OCI-LY7 (cell line): ENCODE results near the gene BIRC2. TPM values are rescaled to one million over a fixed set of nuclear protein-coding genes. Genes with fewer than 3 reads are reported as not detected.

Experiments
- BruUV-seq: library from RNA; stranded (reverse); fragments of 400-500 nt; replicated peaks from 2 replicates; lab custom pipeline; 2021; lab: Mats Ljungman, UMichigan
- CTCF ChIA-PET: fragments of 300-600 bp; sonication (Branson Sonifier 250); formaldehyde crosslinking; loops from one replicate; lab custom pipeline; 2022; ENCODE audit warnings: antibody characterized with exemption; ENCODE audit not compliant: unreplicated experiment; lab: Charles Lee
- POLR2A ChIA-PET: fragments of 300-600 bp; sonication (Branson Sonifier 250); formaldehyde crosslinking; loops from one replicate; lab custom pipeline; 2022; ENCODE audit warnings: antibody characterized with exemption; lab: Charles Lee
- DNase-seq: peaks from one replicate; pipeline ENCODE4 v3.0.0-alpha.2; 2015; ENCODE audit warnings: low spot score
- H2AFZ ChIP-seq: fragments of 200-600 bp; sonication (generic), shearing (Covaris generic); 2 replicates; pipeline ENCODE4 v1.6.1; 2014; ENCODE audit warnings: mild to moderate bottlenecking, antibody characterized with exemption, low read length, moderate library complexity
- H3K27ac ChIP-seq: fragments of 200-600 bp; sonication (generic); 2 replicates; pipeline ENCODE4 v1.5.1; 2014; ENCODE audit warnings: mixed run types, low read depth, mild to moderate bottlenecking, moderate library complexity, low read length, inconsistent platforms; ENCODE audit not compliant: poor library complexity, severe bottlenecking
- H3K36me3 ChIP-seq: fragments of 200-600 bp; sonication (generic); 2 replicates; pipeline ENCODE4 v1.6.1; 2014; ENCODE audit warnings: mild to moderate bottlenecking, antibody characterized with exemption, low read length, moderate library complexity, mixed read lengths; ENCODE audit not compliant: insufficient read depth
- H3K4me1 ChIP-seq: fragments of 200-600 bp; sonication (generic); 2 replicates; pipeline ENCODE4 v1.5.1; 2014; ENCODE audit warnings: mild to moderate bottlenecking, low read length; ENCODE audit not compliant: insufficient read depth, poor library complexity, severe bottlenecking
- H3K4me2 ChIP-seq: fragments of 200-600 bp; sonication (generic); 2 replicates; pipeline ENCODE4 v1.6.1; 2014; ENCODE audit warnings: mild to moderate bottlenecking, low read length
- H3K4me3 ChIP-seq: fragments of 200-600 bp; sonication (generic); 2 replicates; pipeline ENCODE4 v1.5.1; 2014; ENCODE audit warnings: mild to moderate bottlenecking, low read depth, low read length; ENCODE audit not compliant: poor library complexity, severe bottlenecking
- H3K79me2 ChIP-seq: fragments of 200-600 bp; sonication (generic); 2 replicates; pipeline ENCODE4 v1.6.1; 2016; ENCODE audit warnings: low read depth, mild to moderate bottlenecking, low read length, moderate library complexity, mixed read lengths; ENCODE audit not compliant: insufficient read depth
- H3K9me2 ChIP-seq: fragments of 200-600 bp; sonication (generic); 2 replicates; pipeline ENCODE4 v1.6.1; 2016; ENCODE audit warnings: mild to moderate bottlenecking, low read length, mixed read lengths; ENCODE audit not compliant: insufficient read depth
- H3K9me3 ChIP-seq: fragments of 200-600 bp; sonication (generic); 2 replicates; pipeline ENCODE4 v1.6.1; 2014; ENCODE audit warnings: mild to moderate bottlenecking, mixed run types, low read length, mixed read lengths
- H4K20me1 ChIP-seq: fragments of 200-600 bp; sonication (generic); 2 replicates; pipeline ENCODE4 v1.6.1; 2014; ENCODE audit warnings: mild to moderate bottlenecking, antibody characterized with exemption, low read length, moderate library complexity, mixed read lengths; ENCODE audit not compliant: insufficient read depth
- CTCF ChIP-seq: fragments of 200-600 bp; sonication (generic); conservative IDR thresholded peaks from 2 replicates; pipeline ENCODE4 v1.5.1; 2014; ENCODE audit warnings: mild to moderate bottlenecking, antibody characterized with exemption, low read length, moderate library complexity, mixed read lengths
- EZH2phosphoT487 ChIP-seq: fragments of 200-600 bp; sonication (generic); IDR thresholded peaks from 2 replicates; pipeline ENCODE4 v1.6.1; 2018; ENCODE audit warnings: low read depth, borderline replicate concordance, mild to moderate bottlenecking, mixed run types, antibody characterized with exemption, low read length, moderate library complexity, mixed read lengths
- intact Hi-C: fragments of 100-400 bp; cut with micrococcal nuclease; formaldehyde crosslinking; loops from one replicate; pipeline ENCODE4 v1.10.0; 2022; ENCODE audit not compliant: unreplicated experiment
- small RNA-seq: library from RNA; depleted of rRNA; stranded (forward); fragments of <200 nt; gene quantifications from one replicate; pipeline ENCODE3, GENCODE V24; 2014
- total RNA-seq, 2 experiments: library from RNA; depleted of rRNA in 1 of 2; stranded (reverse); fragments of >200 nt in 1 of 2; shearing (Covaris generic) in 1 of 2; gene quantifications; 2 replicates each; pipeline ENCODE4 v1.2.3, GENCODE V29; 2014 to 2022

BIRC2 gene
- total RNA-seq, 2 experiments from 2014 or later = 36.1 to 38.0 TPM

- Histone ChIP-seq H3K4me3 (no peak overlapping the region), H3K79me2 (peaks cover 87% of the 10 kb centered on the region), H3K36me3 (peaks cover 62% of the 10 kb centered on the region), H3K4me2 (peak overlapping the region; percentile 7; the same call in 1 of the 2 replicates), H3K27ac (no peak overlapping the region), H3K4me1 (peaks cover 100% of the 10 kb centered on the region), H2AFZ (no peak overlapping the region), H3K9me3 (no peaks in the 10 kb centered on the region), H3K9me2 (no peaks in the 10 kb centered on the region), H4K20me1 (peaks cover 15% of the 10 kb centered on the region; the same call in 1 of the 2 replicates)
- POLR2A ChIA-PET = interaction anchor here (0.6 to 3.9 kb wide), 16 partner anchors 8 to 1655 kb away, joined by 3 to 13 read pairs (median 4); partner anchors contain the start of gene TMEM123
- intact Hi-C loops = no loop called here
- no peak for TF ChIP-seq EZH2phosphoT487
- DNase-seq = no peak
- TSS peak; percentile 14 for BruUV-seq
- CTCF ChIA-PET = interaction anchor here (1.0 kb wide), 1 partner anchor 17 kb away, joined by 3 read pairs; no protein-coding TSS in a partner anchor
These were observed 79.0 kb downstream of the BIRC2 start for GRCh38 chr11:102426000-102426399.

DNA sequence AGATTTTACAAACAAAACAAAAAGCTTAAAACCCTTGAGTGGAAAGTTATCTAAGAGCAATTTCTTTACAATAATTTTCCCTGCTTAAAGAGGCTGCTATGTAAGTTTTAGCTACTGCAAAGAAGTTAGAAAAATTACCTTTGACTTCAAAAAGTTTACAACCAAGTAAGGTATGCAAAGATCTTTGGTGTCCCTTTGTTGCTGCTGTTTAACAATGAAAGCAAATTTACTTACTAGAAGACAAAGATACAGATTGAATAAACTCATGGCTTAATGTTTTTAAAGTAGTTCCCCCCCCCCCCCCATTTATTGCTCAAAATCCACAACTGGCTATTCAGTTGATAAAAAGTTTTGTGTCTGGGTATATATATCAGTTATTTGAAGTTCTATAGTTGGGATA is 79.6 kb downstream of the BIRC2 start:
- 0 out of 2 replicates have a peak overlapping the region, but pooled peaks have one; percentile 7 for H3K4me2 ChIP-seq
- no peaks in the 10 kb centered on the region for H3K9me2 ChIP-seq
- peaks cover 100% of the 10 kb centered on the region for H3K4me1 ChIP-seq
- no peak overlapping the region for H3K4me3 ChIP-seq
- H3K27ac ChIP-seq = no peak overlapping the region
- H3K9me3 ChIP-seq = peaks cover 5% of the 10 kb centered on the region
- peaks cover 87% of the 10 kb centered on the region for H3K79me2 ChIP-seq
- H4K20me1 ChIP-seq = peaks cover 11% of the 10 kb centered on the region; the same call in 1 of the 2 replicates
- no peak for TF ChIP-seq EZH2phosphoT487
- no peak for TF ChIP-seq CTCF
- intact Hi-C loops = no loop called here
- ChIA-PET POLR2A (interaction anchor here (0.6 to 2.3 kb wide), 14 partner anchors 9 to 1656 kb away, joined by 3 to 6 read pairs (median 4); partner anchors contain the start of gene TMEM123), CTCF (interaction anchor here (1.0 kb wide), 1 partner anchor 18 kb away, joined by 3 read pairs; no protein-coding TSS in a partner anchor)
- no TSS peak for BruUV-seq
- H3K36me3 ChIP-seq = peaks cover 65% of the 10 kb centered on the region
- DNase-seq = no peak
- H2AFZ ChIP-seq = no peak overlapping the region

- Histone ChIP-seq H3K36me3 (peaks cover 66% of the 10 kb centered on the region), H3K4me3 (no peak overlapping the region), H3K27ac (no peak overlapping the region), H3K9me2 (no peaks in the 10 kb centered on the region), H3K9me3 (peaks cover 10% of the 10 kb centered on the region), H3K4me1 (peaks cover 98% of the 10 kb centered on the region), H3K4me2 (no peak overlapping the region), H2AFZ (no peak overlapping the region), H4K20me1 (peaks cover 7% of the 10 kb centered on the region; the same call in 1 of the 2 replicates), H3K79me2 (peaks cover 87% of the 10 kb centered on the region)
- no peak for DNase-seq
- CTCF ChIA-PET = interaction anchor here (0.6 kb wide), 1 partner anchor 21 kb away, joined by 3 read pairs; no protein-coding TSS in a partner anchor
- POLR2A ChIA-PET = interaction anchor here (0.6 to 2.3 kb wide), 11 partner anchors 17 to 1656 kb away, joined by 3 to 6 read pairs (median 4); partner anchors contain the start of gene TMEM123
- intact Hi-C loops = no loop called here
- BruUV-seq = no TSS peak
- TF ChIP-seq EZH2phosphoT487 (no peak), CTCF (no peak)
These were observed 80.1 kb downstream of the BIRC2 start for GRCh38 chr11:102427068-102427467.

Small RNA genes within 50 kb of the gene (small RNA-seq; reads per million reads assigned to genes)
- gene AP000942.3 (not detected), gene AP000942.4 (not detected), gene RNU6-952P (not detected)

Other genes starting within 250 kb of the BIRC2 start
- not detected in 2 replicates for gene YAP1, start 236.8 kb upstream of the BIRC2 start, total RNA-seq (2014; rRNA removed; shearing (Covaris generic))
- 0.11 TPM in 1 of 2 replicates, not detected in the other for gene YAP1, start 236.8 kb upstream of the BIRC2 start, total RNA-seq (2022)
- gene BIRC3, start 29.7 kb upstream of the BIRC2 start, total RNA-seq (2014; rRNA removed; shearing (Covaris generic)) = 23.0 and 27.2 TPM in 2 replicates
- 66.9 and 69.2 TPM in 2 replicates for gene BIRC3, start 29.7 kb upstream of the BIRC2 start, total RNA-seq (2022)
- gene TMEM123, start 105.6 kb downstream of the BIRC2 start, total RNA-seq (2014; rRNA removed; shearing (Covaris generic)) = 83.3 and 127 TPM in 2 replicates
- gene TMEM123, start 105.6 kb downstream of the BIRC2 start, total RNA-seq (2022) = 232 and 261 TPM in 2 replicates
- not detected in 2 replicates for gene MMP7, start 183.5 kb downstream of the BIRC2 start, total RNA-seq (2014; rRNA removed; shearing (Covaris generic))
- gene MMP7, start 183.5 kb downstream of the BIRC2 start, total RNA-seq (2022) = not detected in 2 replicates